Body of pancreas (tissue), 4 donors: ENCODE results near the gene MPO. TPM values are rescaled to one million over a fixed set of nuclear protein-coding genes. Genes with fewer than 3 reads are reported as not detected.

ENCODE experiments used
- ATAC-seq: fragments of 150-250 bp; one replicate; pipeline ENCODE4 v1.9.1; 2016
- DNase-seq, 4 donors: peaks; one replicate each; pipeline ENCODE4 v3.0.0-alpha.2; 2019
- H3K27ac ChIP-seq, 4 donors: fragments of 200-600 bp; sonication (generic); 1 replicate in 3 of 4; 2 replicates in 1 of 4; pipeline versions ENCODE4 v1.5.1 to v1.6.1; 2016 to 2019; ENCODE audit warnings: mild to moderate bottlenecking in 1 of 4, mixed read lengths in 1 of 4, moderate library complexity in 1 of 4
- H3K27me3 ChIP-seq, 2 donors: fragments of 200-600 bp; sonication (generic); one replicate each; pipeline ENCODE4 v1.6.0; 2016; ENCODE audit warnings: mild to moderate bottlenecking in 1 of 2
- H3K36me3 ChIP-seq, 2 donors: fragments of 200-600 bp; sonication (generic); replicated peaks in 1 of 2; 2 replicates each; pipeline ENCODE4 v1.5.1; 2016; ENCODE audit warnings: low read depth in 2 of 2; ENCODE audit not compliant: insufficient read depth in 1 of 2
- H3K4me1 ChIP-seq: fragments of 200-600 bp; sonication (generic); one replicate; pipeline ENCODE4 v1.6.0; 2016
- H3K4me3 ChIP-seq, 2 donors: fragments of 200-600 bp; sonication (generic); 1 replicate in 1 of 2; 2 replicates in 1 of 2; pipeline ENCODE4 v1.5.1; 2016 to 2019
- H3K9me3 ChIP-seq, 3 donors: fragments of 200-600 bp; sonication (generic); 1 replicate in 2 of 3; 2 replicates in 1 of 3; pipeline ENCODE4 v1.5.1; 2016
- POLR2A ChIP-seq, 3 donors: fragments of 450-650 bp; IDR thresholded peaks; one replicate each; pipeline ENCODE4 v1.6.1; 2016; ENCODE audit warnings: antibody characterized with exemption in 3 of 3, mild to moderate bottlenecking in 2 of 3
- WGBS, 2 donors: methylation state at CpG; one replicate each; pipeline ENCODE4 v1.1.5; 2017; 5-methylcytosine and 5-hydroxymethylcytosine counted together
- intact Hi-C: fragments of 100-400 bp; cut with DNase I; formaldehyde crosslinking; loops from one replicate; pipeline ENCODE4 v1.15.1; 2023
- total RNA-seq, 2 donors: library from RNA; depleted of rRNA; stranded (reverse); fragments of >200 nt; gene quantifications; one replicate each; pipeline ENCODE4 v1.1.0, GENCODE V29; 2016
- TF ChIP-seq, protein P1 (sequence below), 7 experiments: fragments of 450-650 bp in 4 of 7; fragments of 200-600 bp in 3 of 7; sonication (generic) in 3 of 7; IDR thresholded peaks; one replicate each; pipeline ENCODE4 v1.5.1; 2016 to 2019; ENCODE audit warnings: antibody characterized with exemption in 7 of 7

MPO gene
- total RNA-seq, 2 donors from 2014 or later = not detected

GRCh38 chr17:58227733-58228132, 53.0 kb downstream of the MPO start:
- TF ChIP-seq, protein P1, sequence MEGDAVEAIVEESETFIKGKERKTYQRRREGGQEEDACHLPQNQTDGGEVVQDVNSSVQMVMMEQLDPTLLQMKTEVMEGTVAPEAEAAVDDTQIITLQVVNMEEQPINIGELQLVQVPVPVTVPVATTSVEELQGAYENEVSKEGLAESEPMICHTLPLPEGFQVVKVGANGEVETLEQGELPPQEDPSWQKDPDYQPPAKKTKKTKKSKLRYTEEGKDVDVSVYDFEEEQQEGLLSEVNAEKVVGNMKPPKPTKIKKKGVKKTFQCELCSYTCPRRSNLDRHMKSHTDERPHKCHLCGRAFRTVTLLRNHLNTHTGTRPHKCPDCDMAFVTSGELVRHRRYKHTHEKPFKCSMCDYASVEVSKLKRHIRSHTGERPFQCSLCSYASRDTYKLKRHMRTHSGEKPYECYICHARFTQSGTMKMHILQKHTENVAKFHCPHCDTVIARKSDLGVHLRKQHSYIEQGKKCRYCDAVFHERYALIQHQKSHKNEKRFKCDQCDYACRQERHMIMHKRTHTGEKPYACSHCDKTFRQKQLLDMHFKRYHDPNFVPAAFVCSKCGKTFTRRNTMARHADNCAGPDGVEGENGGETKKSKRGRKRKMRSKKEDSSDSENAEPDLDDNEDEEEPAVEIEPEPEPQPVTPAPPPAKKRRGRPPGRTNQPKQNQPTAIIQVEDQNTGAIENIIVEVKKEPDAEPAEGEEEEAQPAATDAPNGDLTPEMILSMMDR (IDR thresholded peaks at IDR 0.05) = no peak
- ATAC-seq = no peak
- no peaks in the 10 kb centered on the region for H3K36me3 ChIP-seq
- no peak overlapping the region for H3K27ac ChIP-seq
- 71 to 74% methylated on average over 3 of the region's 3 CpGs for WGBS, 2 donors
- H3K4me1 ChIP-seq = no peaks in the 10 kb centered on the region
- H3K4me3 ChIP-seq = no peak overlapping the region
- no peaks in the 10 kb centered on the region for H3K9me3 ChIP-seq
- intact Hi-C loops = no loop called here
- no peaks in the 10 kb centered on the region for H3K27me3 ChIP-seq
- no peak for DNase-seq

DNA sequence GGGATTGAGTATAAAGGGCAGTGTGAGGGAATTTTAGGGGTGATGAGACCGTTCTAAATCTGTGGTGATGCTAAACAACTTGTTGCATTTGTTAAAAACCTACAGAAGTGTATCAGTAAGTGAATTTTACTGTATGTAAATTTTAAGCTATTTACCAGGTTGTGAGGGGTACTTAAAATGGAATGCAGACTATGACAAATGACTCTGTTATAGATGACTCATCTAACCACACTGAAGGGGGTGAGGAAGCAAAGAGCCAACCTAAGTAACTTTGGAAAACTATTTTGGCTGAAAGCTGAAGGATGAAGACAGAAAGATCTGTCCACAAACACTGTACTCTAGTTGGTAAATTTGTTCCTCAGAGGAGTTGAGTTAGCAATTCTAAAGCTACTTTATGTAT, 56.4 kb downstream of the MPO start:
- Histone ChIP-seq H3K4me1 (peaks cover 9% of the 10 kb centered on the region), H3K4me3 (no peak overlapping the region), H3K9me3 (no peaks in the 10 kb centered on the region), H3K27ac (no peak overlapping the region), H3K36me3 (no peaks in the 10 kb centered on the region), H3K27me3 (no peaks in the 10 kb centered on the region)
- DNase-seq (no peak), ATAC-seq (no peak)
- WGBS, 2 donors = 38 to 47% methylated on average over 1 of the region's 1 CpG
- TF ChIP-seq, protein P1 (IDR thresholded peaks at IDR 0.05) = no peak
- TF ChIP-seq POLR2A (IDR thresholded peaks at IDR 0.05) = no peak
- intact Hi-C loops = no loop called here

Other genes starting within 250 kb of the MPO start
- gene DYNLL2, start 197.5 kb downstream of the MPO start, total RNA-seq = 10 to 100 TPM; 10.6 to 14.5 TPM
- not detected for gene OR4D1, start 132.6 kb downstream of the MPO start, total RNA-seq
- gene OR4D2, start 114.0 kb downstream of the MPO start, total RNA-seq = not detected
- gene EPX, start 88.2 kb downstream of the MPO start, total RNA-seq = not detected
- gene MKS1, start 61.7 kb downstream of the MPO start, total RNA-seq = 10 to 100 TPM; 14.2 to 15.0 TPM
- not detected for gene LPO, start 42.4 kb downstream of the MPO start, total RNA-seq
- 10 to 100 TPM; 21.0 to 22.7 TPM for gene TSPOAP1, start 47.9 kb upstream of the MPO start, total RNA-seq
- 10 to 100 TPM; 10.2 to 24.4 TPM for gene SUPT4H1, start 71.3 kb upstream of the MPO start, total RNA-seq
- 10 to 100 TPM in 1 of 2 donors, 1 to 10 TPM in 1; 8.3 to 10.5 TPM for gene RNF43, start 136.6 kb upstream of the MPO start, total RNA-seq
- not detected for gene HSF5, start 207.5 kb upstream of the MPO start, total RNA-seq
- 10 to 100 TPM; 21.3 to 39.6 TPM for gene MTMR4, start 233.7 kb upstream of the MPO start, total RNA-seq